T-helper 2 cell treated with Interferon-gamma antibody and Interleukin-4, amounts not matched to agents 100 ng/mL and 5 ng/mL, for 36 hours (primary cell): ENCODE data around the gene ST6GALNAC3. TPM values are rescaled to one million over a fixed set of nuclear protein-coding genes. Genes with fewer than 3 reads are reported as not detected.
"Not testable (repeated sequence)": the region's sequence is repeated elsewhere in the genome, so short reads cannot be mapped to it uniquely, and the experiment has no call there.

Experiments used
- intact Hi-C: fragments of 100-400 bp; cut with micrococcal nuclease; formaldehyde crosslinking; loops from one replicate; pipeline ENCODE4 v1.15.1; 2023
- total RNA-seq: library from RNA; stranded (reverse); gene quantifications from 2 replicates; pipeline ENCODE4 v1.2.3, GENCODE V29; 2022

Gene ST6GALNAC3
- total RNA-seq, 1 donor from 2014 or later = 0.30 TPM

DNA sequence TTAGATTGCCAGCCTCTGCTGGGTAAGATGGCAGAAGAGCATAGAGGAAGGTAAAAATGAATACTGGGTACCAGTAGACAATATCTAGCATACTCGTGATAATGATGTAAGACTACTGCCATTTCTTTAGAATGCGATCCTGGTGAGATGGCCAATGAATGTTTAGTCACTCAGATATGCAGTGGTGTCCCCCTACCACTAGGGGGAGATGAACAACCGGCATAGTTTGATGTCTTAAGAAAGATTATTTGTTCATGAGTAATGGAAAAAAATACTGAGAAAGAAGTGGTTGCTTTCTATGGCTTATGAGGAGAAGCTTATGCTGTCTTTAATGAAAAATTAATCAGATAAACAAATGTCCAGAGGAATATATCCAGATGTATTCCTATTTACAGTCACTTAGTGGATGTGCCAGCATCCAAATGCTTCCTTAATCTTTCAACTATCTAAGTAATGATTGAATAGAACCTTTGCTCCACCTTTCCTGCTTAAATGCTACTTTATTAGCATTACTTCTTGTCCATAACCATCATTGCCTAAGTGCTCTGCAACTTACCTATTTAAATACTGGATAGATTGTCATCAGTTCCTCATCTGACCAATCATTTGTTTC is 256.6 kb downstream of the ST6GALNAC3 start:
- intact Hi-C loops = loop anchor here (1.0 to 5.0 kb wide), 2 partner anchors 177 to 796 kb away; no protein-coding TSS in a partner anchor

DNA sequence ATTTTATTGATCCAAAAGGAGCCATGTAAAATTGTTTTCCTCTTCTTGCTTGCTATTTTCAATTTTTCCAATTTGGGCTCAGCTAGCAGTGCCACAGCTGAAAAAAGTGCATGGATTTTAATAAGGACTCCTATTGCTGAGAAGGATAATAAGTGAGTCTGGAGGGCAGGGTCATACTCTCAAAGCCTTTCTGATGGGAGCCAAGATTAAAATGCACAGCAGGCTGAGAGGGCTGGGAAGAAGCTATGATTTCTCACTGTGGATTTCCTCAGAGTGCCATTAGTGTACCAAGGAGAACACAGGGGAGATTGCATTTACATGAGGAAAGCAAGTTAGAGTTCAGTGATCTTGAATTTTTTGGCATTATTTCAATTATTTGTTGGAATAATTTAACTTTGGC is 261.3 kb downstream of the ST6GALNAC3 start:
- intact Hi-C loops = no loop called here

DNA sequence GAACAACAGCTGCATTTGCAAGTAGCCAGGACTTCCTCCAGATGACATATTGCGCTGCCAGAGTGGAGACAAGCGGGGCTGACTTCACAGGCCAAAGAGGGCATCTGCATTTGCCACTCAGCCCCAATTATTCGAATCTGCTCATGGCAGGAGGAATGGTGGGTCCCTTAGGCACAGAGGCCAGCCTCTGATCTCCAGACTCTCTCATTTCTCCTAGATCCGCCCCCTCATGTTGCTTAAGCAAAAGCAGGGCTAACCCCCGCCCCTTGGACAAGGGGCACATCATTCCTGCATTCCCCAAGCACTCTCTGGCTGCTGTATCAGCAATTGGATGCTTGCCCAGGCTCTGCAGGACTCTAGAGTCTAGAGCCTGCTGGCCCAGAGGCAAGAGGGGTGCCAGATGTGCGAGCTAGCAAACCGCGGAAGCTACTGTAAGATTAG is 262.4 kb downstream of the ST6GALNAC3 start:
- intact Hi-C loops = no loop called here

DNA sequence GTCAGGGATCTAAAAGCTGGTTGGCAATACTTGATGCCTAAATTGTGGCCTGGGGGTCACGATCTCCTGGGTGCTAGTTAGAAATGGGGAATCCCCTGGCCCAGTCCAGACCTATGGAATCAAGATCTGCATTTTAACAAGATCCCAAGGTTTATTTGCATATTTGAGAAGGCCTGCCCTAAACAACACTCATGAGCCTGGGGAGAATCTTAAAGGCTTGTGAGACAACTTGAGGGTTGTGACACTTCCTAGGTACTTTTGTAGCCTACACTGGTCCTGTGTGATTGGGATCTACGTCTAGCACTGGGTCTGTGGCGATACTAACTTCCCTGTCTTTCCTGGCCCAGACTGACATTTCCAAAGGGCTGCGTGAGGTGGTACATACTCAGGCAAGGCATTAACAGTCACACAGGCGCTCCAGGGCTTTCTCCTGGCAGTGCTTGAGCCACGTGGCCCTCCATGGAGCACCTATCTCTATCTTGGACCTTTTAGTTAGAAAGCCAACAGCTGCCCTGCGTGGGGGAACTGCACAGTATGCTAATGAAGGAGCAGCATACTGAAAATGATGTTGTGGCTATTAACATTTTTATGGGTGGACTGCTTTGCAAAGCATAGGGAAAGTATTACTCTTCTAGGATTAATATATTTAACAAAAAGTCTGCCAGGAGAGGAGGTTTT is 263.1 kb downstream of the ST6GALNAC3 start:
- intact Hi-C loops = no loop called here

DNA sequence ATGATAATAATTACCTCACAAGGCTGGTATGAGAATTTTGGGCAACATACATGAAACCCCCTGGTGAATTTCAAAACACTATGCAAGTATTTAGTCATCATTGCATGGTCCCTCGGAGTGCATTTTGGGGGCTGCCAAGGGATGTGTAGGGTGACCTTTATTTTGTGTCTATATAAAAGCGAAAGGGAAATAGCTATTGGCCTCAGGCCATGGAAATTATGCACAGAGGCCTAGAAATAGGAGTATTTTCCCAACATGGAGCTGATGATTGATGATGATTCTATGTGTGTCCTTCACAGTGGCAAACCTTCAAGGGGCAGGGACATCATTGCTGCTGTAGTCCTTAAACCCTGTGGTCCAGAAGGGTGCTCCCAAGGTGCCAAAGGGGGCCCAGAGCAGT is 265.5 kb downstream of the ST6GALNAC3 start:
- intact Hi-C loops = no loop called here

DNA sequence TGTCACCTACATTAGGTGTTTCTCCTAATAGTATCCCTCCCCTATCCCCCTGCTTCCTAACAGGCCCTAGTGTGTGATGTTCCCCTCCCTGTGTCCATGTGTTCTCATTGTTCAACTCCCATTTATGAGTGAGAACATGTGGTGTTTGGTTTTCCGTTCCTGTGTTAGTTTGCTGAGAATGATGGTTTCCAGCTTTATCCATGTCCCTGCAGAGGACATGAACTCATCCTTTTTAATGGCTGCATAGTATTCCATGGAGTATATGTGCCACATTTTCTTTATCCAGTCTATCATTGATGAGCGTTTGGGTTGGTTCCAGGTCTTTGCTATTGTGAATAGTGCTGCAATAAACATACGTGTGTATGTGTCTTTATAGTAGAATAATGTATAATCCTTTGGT is 267.3 kb downstream of the ST6GALNAC3 start:
- intact Hi-C loops = not testable (repeated sequence)

DNA sequence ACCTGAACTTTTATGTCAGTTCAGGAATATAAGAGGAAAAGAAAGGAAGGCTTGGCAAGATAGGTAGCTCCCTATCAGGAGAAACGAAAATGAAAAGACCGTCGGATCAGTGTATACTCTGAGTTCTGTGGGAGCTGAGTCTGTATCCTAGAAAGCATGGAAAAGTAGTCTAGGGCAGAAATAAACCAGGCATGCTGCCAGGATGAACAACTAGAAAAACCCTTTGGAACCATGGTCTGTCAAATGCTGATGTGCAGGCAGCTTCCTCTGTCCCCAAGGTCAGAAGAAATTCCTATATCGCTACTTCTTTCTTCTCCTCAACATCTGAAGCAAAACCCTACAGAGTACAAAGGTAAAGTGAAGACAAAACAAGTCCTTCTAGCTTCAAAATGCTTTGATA is 268.8 kb downstream of the ST6GALNAC3 start:
- intact Hi-C loops = no loop called here

DNA sequence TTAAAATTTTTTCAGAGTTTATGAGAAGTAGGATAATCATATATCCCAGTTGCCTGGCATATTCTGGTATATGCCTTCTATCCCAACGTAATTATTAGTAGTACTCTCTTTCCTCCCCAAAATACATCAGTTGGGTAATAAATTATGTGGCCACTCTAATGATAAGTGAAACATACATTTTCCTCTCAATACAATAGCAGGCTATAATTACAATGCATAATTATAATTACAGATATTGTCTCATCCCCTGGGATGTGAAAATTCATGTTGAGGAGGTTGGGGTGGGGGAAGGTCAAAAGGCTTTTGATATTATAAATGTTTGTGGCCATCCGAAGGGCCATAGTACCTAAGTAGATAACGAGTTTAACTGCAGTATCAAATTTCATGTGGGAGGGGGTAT is 277.1 kb downstream of the ST6GALNAC3 start:
- intact Hi-C loops = no loop called here

DNA sequence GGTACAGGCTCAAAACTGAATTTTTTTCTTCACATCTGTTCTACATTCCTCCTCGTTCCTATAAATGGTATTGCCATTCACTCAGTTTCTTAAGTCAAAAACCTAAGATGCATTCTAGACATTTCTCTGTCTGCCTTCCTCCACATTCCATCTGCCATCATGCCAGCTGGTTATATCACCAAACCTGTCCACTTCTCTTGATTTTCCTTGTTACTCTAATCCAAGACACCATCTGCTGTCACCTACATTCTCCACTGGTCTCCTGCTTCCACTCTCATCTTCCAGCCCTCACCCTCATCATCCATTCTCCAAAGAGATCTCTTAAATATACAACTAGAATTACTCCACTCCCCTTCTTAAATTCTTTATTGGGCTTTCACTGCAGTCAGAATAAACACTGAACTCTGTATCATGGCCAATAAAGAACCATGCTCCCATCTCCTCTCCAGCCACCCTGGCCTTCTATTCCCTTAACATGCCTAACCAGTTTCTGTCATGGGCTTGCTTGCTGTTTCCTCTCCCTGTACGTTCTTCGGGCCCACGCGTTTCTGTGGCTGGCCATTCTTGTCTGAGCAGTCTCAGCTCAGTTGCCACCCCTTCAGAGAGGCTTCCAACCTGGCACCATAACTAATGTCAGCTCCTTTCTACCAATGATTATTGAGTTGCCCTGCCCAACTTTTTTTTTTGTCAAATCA is 278.3 kb downstream of the ST6GALNAC3 start:
- intact Hi-C loops = no loop called here

DNA sequence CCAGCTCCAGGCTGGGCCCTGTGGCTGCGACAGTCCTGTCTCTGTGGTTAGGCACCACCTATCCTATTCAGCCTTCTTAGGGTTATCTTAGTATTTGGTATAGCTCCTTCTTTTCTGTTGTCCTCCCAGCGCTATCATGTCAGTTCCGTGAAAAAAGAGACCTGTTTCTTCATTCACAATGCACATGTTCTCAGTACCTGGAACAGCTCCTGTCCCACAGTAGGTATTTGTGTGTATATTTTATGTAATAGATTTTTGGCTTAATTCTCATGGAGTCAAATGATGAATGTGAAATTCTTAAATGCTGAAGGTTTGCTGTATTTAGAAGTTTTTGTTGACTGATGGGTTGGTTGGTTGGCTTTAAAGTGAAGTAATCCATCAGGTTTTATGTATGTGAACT is 279.7 kb downstream of the ST6GALNAC3 start:
- intact Hi-C loops = no loop called here

DNA sequence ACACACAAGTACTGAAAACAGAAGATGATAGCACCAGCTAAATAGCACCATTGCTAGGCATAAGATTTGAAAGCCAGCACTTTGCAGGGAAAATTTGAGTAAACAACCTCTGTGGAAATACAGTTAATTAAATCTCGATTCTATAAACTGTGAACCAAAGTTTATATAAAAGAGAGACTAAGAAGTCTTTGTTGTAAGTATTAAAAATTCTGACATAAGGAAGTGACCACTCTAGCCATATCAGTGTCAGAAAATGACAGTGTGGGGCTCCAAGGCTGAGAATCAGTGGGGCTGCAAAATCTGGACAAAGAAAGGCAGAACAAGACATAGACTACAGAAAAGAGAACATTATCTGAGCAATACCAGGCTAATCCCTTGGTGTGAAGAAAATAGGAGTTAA is 292.2 kb downstream of the ST6GALNAC3 start:
- intact Hi-C loops = no loop called here

DNA sequence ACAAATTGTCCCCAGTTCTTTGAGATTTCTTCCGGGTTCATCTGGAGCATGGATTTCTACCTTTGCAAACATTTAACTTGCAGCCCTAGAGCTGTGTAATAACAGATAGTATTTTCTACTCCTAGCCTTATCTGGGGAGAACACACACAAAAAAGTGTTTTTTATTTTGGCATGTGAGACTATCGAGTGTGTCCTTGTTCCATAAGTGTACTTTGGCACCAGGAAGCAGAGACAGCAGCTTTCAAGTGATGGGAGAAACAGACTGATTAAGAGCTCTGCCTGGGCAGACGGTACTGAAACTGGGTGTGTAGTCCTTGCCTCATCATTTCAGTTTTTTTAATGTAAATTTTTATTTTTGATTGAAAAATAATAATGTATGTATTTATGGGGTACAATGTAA is 297.4 kb downstream of the ST6GALNAC3 start:
- intact Hi-C loops = no loop called here

DNA sequence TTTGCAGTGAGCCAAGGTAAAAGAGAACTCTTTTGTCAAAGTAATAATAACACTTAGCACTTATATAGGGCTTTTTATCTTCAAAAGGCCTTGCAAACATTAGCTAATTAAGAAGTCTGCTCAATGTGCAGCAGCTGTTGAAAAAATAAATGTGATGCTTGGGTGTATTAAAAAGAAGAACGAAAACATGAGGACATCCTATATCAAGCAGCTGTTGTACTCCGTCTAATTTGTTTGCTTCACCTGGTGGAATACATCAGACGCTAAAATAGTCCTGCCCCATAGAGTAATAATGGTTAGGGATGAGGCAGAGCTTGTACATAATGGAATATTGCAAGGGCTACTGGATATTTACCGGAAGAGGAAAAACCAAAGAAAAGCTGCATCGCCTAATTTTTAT is 299.5 kb downstream of the ST6GALNAC3 start:
- intact Hi-C loops = no loop called here

DNA sequence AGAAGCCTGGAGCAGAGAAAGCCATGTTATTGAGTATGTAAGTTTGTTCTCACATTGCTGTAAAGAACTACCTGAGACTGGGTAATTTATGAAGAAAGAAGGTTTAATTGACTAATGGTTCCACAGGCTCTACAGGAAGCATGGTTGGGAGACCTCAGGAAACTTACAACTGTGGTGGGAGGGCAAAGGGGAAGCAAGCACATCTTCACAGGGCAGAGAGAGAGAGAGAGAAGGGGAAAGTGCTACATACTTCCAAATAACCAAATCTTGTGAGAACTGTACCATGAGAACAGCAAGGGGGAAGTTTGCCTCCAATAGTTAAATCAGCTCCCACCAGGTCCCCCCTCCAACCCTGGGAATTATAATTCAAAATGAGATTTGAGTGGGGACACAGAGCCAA is 302.7 kb downstream of the ST6GALNAC3 start:
- intact Hi-C loops = no loop called here

DNA sequence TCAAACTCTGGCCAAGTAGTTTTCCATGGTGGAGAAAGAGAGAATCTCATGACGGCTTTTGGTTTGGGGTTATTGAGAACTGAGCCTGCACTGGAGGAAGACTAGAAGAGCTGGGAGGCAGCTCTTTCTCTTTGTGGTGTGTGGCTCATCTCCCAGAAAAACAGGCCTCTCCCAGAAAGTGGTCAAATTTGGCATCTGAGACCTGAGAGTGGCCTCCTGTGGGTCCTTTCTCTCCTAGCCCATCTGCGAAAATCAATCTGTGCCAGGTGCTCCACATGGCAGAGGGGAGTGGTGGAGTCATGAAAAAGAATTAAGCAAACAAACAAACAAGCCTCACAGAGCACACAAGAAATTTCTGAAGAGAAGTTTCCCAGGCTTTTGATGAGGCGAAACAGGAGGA is 305.0 kb downstream of the ST6GALNAC3 start:
- intact Hi-C loops = no loop called here

DNA sequence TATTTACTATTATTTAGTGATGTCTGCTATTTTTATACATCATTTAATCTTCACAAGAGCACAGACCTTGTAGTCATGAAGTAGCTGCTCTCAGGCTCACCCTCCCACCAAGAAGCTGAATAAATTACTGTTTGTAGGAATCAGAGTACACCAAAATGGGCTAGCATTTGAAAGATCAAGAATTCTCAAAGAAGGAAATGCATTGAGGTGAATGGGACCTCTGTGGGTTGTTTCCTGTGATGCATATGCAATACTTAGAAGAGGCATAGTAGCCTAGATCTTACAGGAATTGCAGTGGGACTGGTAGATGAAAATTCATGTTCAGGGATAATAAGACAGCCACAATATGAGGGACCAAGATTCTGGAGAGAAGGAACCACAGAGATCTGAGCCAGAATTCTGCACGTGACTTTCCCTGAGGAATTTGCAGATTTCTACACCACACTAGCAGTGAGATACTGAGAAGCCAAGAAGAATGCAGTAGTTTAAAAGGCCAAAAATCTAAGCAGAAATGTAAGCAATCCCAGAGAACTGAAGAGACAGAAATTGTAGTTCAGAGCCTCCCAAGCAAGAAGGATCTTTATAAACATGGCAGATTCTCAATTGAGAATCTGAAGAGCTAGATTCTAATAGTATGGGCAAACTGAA is 307.0 kb downstream of the ST6GALNAC3 start:
- intact Hi-C loops = no loop called here

DNA sequence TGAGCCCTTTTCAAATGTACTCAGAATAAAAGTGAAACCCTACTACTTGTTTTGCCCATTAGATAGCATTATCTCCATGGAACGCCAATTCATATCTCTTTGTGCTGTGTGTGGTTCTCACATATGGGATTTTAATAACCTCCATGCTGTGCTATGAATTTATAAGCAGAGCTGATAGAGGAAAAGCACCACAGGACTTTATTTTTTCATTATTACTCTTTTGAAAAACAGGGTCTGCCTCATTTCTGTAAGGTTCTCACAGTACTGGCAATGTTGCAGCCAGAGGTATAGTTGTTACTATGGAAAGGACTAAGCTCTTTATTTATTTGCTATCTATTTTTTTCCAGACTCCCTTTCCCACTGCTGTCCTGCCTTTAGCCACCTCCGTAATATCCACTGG is 313.7 kb downstream of the ST6GALNAC3 start:
- intact Hi-C loops = no loop called here

DNA sequence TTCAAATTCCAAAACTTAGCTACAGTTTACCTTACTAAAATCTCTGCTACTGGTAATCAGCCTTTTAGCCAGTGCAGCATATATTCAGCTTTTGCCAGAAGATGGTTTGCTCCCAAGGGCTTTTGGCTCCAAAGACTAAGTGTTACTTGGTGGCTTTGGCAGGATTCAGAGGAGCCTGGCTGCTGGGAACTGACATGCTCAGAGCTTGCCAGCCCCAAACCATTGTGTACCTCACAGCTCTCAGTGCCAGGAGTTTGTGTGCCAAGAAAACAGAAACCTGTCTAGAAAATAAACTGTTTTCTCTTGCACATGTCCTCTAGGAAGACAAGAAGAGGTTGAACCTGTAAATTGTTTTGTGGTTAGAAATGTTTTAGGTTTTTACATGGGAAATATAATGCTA is 315.9 kb downstream of the ST6GALNAC3 start:
- intact Hi-C loops = no loop called here

DNA sequence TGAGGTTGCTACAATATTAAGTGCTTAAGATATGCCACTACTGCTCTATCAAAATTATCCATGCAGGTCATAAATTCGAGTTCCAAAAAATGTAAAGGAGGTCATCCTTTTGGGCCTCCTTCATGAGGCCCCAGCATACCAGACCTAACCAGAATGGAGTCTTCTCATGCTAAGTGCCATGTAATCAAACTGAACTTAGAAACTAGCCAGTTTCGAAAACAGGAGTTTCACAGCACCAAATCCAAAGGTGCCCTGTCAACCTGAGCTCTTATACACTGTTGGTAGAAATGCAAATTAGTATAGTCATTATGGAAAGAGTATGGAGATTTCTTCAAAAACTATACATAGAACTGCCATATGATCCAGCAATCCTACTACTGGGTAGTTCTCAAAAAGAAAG is 320.5 kb downstream of the ST6GALNAC3 start:
- intact Hi-C loops = no loop called here

DNA sequence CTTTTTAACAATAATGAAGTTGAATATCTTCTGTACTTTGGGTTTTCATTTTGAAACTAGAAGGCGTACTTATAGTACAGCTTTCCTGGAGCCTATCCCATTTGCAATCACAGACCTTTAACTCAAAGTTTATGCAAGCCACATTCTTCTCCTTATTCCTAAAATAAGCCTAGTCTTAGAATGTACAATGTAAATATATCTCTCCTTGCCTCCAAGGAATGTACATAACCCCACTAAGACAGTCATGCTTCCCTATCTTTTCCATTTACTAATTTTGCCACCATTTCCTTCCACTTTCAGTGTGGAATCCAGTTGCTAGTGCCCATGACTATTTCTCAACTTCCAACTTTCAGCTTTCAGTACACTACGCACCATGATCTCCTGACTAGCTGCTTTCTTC is 327.6 kb downstream of the ST6GALNAC3 start:
- intact Hi-C loops = no loop called here

DNA sequence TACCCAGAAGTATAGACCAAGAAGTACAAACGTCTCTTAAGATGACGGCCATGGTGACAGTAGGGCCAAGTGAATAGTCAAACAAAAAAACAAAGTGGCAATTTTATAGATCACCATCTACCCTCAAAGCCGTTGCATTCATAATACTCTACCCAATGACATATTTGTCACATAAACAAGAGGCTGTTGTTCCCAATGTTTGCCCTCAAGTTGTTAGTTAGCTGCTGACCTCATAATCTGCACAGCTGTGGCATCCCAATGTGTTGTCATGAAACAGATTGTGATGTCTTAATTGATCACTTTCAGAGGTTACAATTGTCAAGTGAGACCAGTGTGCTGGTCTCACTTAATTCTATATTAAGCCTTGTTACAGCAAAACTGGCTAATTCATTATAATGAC is 333.8 kb downstream of the ST6GALNAC3 start:
- intact Hi-C loops = no loop called here

DNA sequence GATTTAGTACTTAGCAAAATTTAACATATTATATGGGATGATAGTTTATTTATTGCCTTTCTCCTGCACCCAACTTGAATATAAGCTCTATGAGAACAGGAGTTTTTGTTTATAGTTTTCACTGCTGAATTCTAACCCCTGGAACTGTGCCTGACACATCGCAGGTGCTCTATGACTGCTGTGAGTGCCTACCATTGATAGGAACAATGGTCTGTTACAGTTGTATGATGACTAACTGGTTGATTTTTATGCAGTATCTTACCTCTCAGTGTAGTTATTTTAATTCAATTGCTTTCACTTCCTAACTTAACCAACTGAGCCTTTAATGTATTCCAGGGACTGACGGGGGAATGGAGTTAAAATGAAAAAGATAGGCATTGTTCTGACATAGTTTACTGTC is 336.0 kb downstream of the ST6GALNAC3 start:
- intact Hi-C loops = no loop called here
